CD4-positive, alpha-beta memory T cell (primary cell): ENCODE data around the gene SLC25A29. TPM values are rescaled to one million over a fixed set of nuclear protein-coding genes. Genes with fewer than 3 reads are reported as not detected.

ENCODE experiments used
- CTCF ChIA-PET: fragments of 350-600 bp; sonication (Branson Sonifier 250); formaldehyde crosslinking; loops from one replicate; lab custom pipeline; 2021; ENCODE audit warnings: inconsistent platforms; ENCODE audit not compliant: partially characterized antibody; lab: Charles Lee
- POLR2A ChIA-PET: fragments of 350-600 bp; sonication (Branson Sonifier 250); formaldehyde crosslinking; loops from one replicate; lab custom pipeline; 2021; ENCODE audit not compliant: partially characterized antibody; lab: Charles Lee
- DNase-seq, 5 donors: peaks; one replicate each; pipeline versions ENCODE4 v3.0.0 to v3.0.0-alpha.2; 2020 to 2022; ENCODE audit warnings: mixed read lengths in 1 of 5
- H3K27ac ChIP-seq: one replicate; pipeline ENCODE4 v1.7.0; 2013; ENCODE audit warnings: low read depth, low read length
- H3K27me3 ChIP-seq: 2 replicates; pipeline ENCODE4 v1.7.0; 2013; ENCODE audit warnings: mild to moderate bottlenecking, low read length, moderate library complexity; ENCODE audit not compliant: insufficient read depth
- H3K36me3 ChIP-seq: 2 replicates; pipeline ENCODE4 v1.7.0; 2013; ENCODE audit warnings: mild to moderate bottlenecking, low read length, moderate library complexity; ENCODE audit not compliant: insufficient read depth
- H3K4me1 ChIP-seq: 2 replicates; pipeline ENCODE4 v1.7.0; 2013; ENCODE audit warnings: mild to moderate bottlenecking, low read length, moderate library complexity; ENCODE audit not compliant: insufficient read depth
- H3K4me3 ChIP-seq, 2 donors: one replicate each; pipeline ENCODE4 v1.7.0; 2013; ENCODE audit warnings: low read length in 2 of 2, mild to moderate bottlenecking in 1 of 2
- H3K9me3 ChIP-seq, 2 donors: one replicate each; pipeline ENCODE4 v1.7.0; 2013; ENCODE audit warnings: low read length in 2 of 2, control low read depth in 1 of 2; ENCODE audit not compliant: control insufficient read depth in 1 of 2
- H3K27ac Mint-ChIP-seq, 7 donors: one replicate each; pipeline ENCODE4 v1.8.0; 2020 to 2021; ENCODE audit warnings: mixed read lengths in 7 of 7, mild to moderate bottlenecking in 6 of 7, inconsistent platforms in 3 of 7, moderate library complexity in 3 of 7
- H3K27me3 Mint-ChIP-seq, 2 donors: one replicate each; pipeline ENCODE4 v1.8.0; 2020 to 2021; ENCODE audit warnings: mixed read lengths in 2 of 2
- H3K36me3 Mint-ChIP-seq, 2 donors: one replicate each; pipeline ENCODE4 v1.8.0; 2020 to 2021; ENCODE audit warnings: mixed read lengths in 2 of 2, inconsistent platforms in 1 of 2, mild to moderate bottlenecking in 1 of 2
- H3K4me1 Mint-ChIP-seq, 4 donors: one replicate each; pipeline ENCODE4 v1.8.0; 2020 to 2021; ENCODE audit warnings: mixed read lengths in 4 of 4, mild to moderate bottlenecking in 1 of 4
- H3K4me3 Mint-ChIP-seq, 8 donors: one replicate each; pipeline ENCODE4 v1.8.0; 2020 to 2021; ENCODE audit warnings: mixed read lengths in 8 of 8, mild to moderate bottlenecking in 7 of 8, moderate library complexity in 6 of 8, inconsistent platforms in 3 of 8
- H3K9me3 Mint-ChIP-seq, 8 donors: one replicate each; pipeline ENCODE4 v1.8.0; 2020 to 2021; ENCODE audit warnings: mixed read lengths in 8 of 8, mild to moderate bottlenecking in 5 of 8, inconsistent platforms in 3 of 8, moderate library complexity in 1 of 8
- intact Hi-C: fragments of 100-400 bp; cut with micrococcal nuclease; formaldehyde crosslinking; loops from one replicate; pipeline ENCODE4 v1.15.1; 2023
- polyA plus RNA-seq, 2 donors: library from polyadenylated mRNA; unstranded; fragments of 300-500 nt; fragmentation: Illumina TruSeq; gene quantifications; one replicate each; pipeline ENCODE4 v1.2.3, GENCODE V29; 2021
- total RNA-seq, 2 experiments: library from RNA; stranded (reverse); gene quantifications; one replicate each; pipeline ENCODE4 v1.2.3, GENCODE V29; 2021

The SLC25A29 gene
- total and polyA plus RNA-seq, 4 experiments from 2014 or later, result 0.08 to 8.1 (median 4.7) TPM

GRCh38 chr14:100282766-100283419 is 23.4 kb downstream of the SLC25A29 start:
- no peak for DNase-seq
- Mint-ChIP-seq H3K27ac (peak overlapping the region in 4 of 7 donors; percentile 33 to 71 (median 58)), H3K27me3 (no peaks in the 10 kb centered on the region), H3K4me3 (peak overlapping the region in 4 of 8 donors; percentile 17 to 59 (median 44)), H3K36me3 (peaks cover 0 to 24% of the 10 kb centered on the region in 2 donors), H3K4me1 (peaks cover 15 to 35% (median 22%) of the 10 kb centered on the region in 4 donors), H3K9me3 (peaks cover 0 to 2% (median 0%) of the 10 kb centered on the region in 8 donors)
- H3K4me3 ChIP-seq, result no peak overlapping the region
- peaks cover 18% of the 10 kb centered on the region for H3K4me1 ChIP-seq
- no peaks in the 10 kb centered on the region for H3K27me3 ChIP-seq
- ChIA-PET POLR2A (interaction anchor here (0.6 to 1.2 kb wide), 3 partner anchors 19 to 218 kb away, joined by 3 read pairs; partner anchors contain the start of gene EVL), CTCF (interaction anchor here (0.6 to 4.8 kb wide), 9 partner anchors 9 to 380 kb away, joined by 3 to 38 read pairs (median 4); no protein-coding TSS in a partner anchor)
- no peaks in the 10 kb centered on the region for H3K9me3 ChIP-seq
- no peak overlapping the region for H3K27ac ChIP-seq
- H3K36me3 ChIP-seq, result peaks cover 3% of the 10 kb centered on the region
- intact Hi-C loops, result no loop called here

GRCh38 chr14:100282083-100282350 is 24.2 kb downstream of the SLC25A29 start:
- DNase-seq, result no peak
- Histone ChIP-seq H3K9me3 (no peaks in the 10 kb centered on the region), H3K36me3 (peaks cover 8% of the 10 kb centered on the region), H3K27ac (no peak overlapping the region), H3K4me3 (no peak overlapping the region), H3K4me1 (peaks cover 18% of the 10 kb centered on the region), H3K27me3 (no peaks in the 10 kb centered on the region)
- POLR2A ChIA-PET, result no interaction called here
- CTCF ChIA-PET, result interaction anchor here (1.1 to 2.1 kb wide), 3 partner anchors 13 to 89 kb away, joined by 3 to 5 read pairs (median 5); no protein-coding TSS in a partner anchor
- intact Hi-C loops, result no loop called here
- peaks cover 0 to 2% (median 0%) of the 10 kb centered on the region in 8 donors for H3K9me3 Mint-ChIP-seq
- H3K27ac Mint-ChIP-seq, result peak overlapping the region in 3 of 7 donors; percentile 17 to 71 (median 33)
- no peaks in the 10 kb centered on the region for H3K27me3 Mint-ChIP-seq
- no peak overlapping the region for H3K4me3 Mint-ChIP-seq
- H3K36me3 Mint-ChIP-seq, result peaks cover 0 to 32% of the 10 kb centered on the region in 2 donors
- H3K4me1 Mint-ChIP-seq, result peaks cover 16 to 43% (median 26%) of the 10 kb centered on the region in 4 donors

GRCh38 chr14:100281286-100282082 is 24.8 kb downstream of the SLC25A29 start:
- H3K27me3 ChIP-seq, result no peaks in the 10 kb centered on the region
- no peak overlapping the region for H3K4me3 ChIP-seq
- peaks cover 18% of the 10 kb centered on the region for H3K4me1 ChIP-seq
- intact Hi-C loops, result no loop called here
- no peak overlapping the region for H3K4me3 Mint-ChIP-seq
- no peaks in the 10 kb centered on the region for H3K27me3 Mint-ChIP-seq
- no peaks in the 10 kb centered on the region for H3K9me3 ChIP-seq
- H3K36me3 ChIP-seq, result peaks cover 10% of the 10 kb centered on the region
- H3K4me1 Mint-ChIP-seq, result peaks cover 17 to 48% (median 26%) of the 10 kb centered on the region in 4 donors
- peak overlapping the region in 3 of 7 donors; percentile 12 to 55 (median 22) for H3K27ac Mint-ChIP-seq
- no peak for DNase-seq
- POLR2A ChIA-PET, result no interaction called here
- peaks cover 0 to 2% (median 0%) of the 10 kb centered on the region in 8 donors for H3K9me3 Mint-ChIP-seq
- CTCF ChIA-PET, result interaction anchor here (1.0 to 2.1 kb wide), 2 partner anchors 20 to 89 kb away, joined by 3 to 5 read pairs; no protein-coding TSS in a partner anchor
- peaks cover 0 to 35% of the 10 kb centered on the region in 2 donors for H3K36me3 Mint-ChIP-seq
- H3K27ac ChIP-seq, result no peak overlapping the region

- peaks cover 19% of the 10 kb centered on the region for H3K4me1 ChIP-seq
- peaks cover 0 to 46% of the 10 kb centered on the region in 2 donors for H3K36me3 Mint-ChIP-seq
- intact Hi-C loops, result no loop called here
- no peak overlapping the region for H3K4me3 ChIP-seq
- no peak for DNase-seq
- CTCF ChIA-PET, result interaction anchor here (1.1 to 1.5 kb wide), 2 partner anchors 8 to 87 kb away, joined by 3 to 4 read pairs; no protein-coding TSS in a partner anchor
- H3K36me3 ChIP-seq, result peaks cover 24% of the 10 kb centered on the region
- POLR2A ChIA-PET, result no interaction called here
- peak overlapping the region in 4 of 7 donors; percentile 47 to 64 (median 59) for H3K27ac Mint-ChIP-seq
- H3K9me3 ChIP-seq, result no peaks in the 10 kb centered on the region
- peaks cover 30 to 60% (median 37%) of the 10 kb centered on the region in 4 donors for H3K4me1 Mint-ChIP-seq
- H3K4me3 Mint-ChIP-seq, result no peak overlapping the region
- H3K9me3 Mint-ChIP-seq, result peaks cover 0 to 2% (median 0%) of the 10 kb centered on the region in 8 donors
- H3K27me3 Mint-ChIP-seq, result no peaks in the 10 kb centered on the region
- no peaks in the 10 kb centered on the region for H3K27me3 ChIP-seq
- no peak overlapping the region for H3K27ac ChIP-seq
These were observed 26.7 kb downstream of the SLC25A29 start for GRCh38 chr14:100279563-100279962.

GRCh38 chr14:100279133-100279532 is 27.1 kb downstream of the SLC25A29 start:
- H3K4me1 ChIP-seq, result peaks cover 21% of the 10 kb centered on the region
- intact Hi-C loops, result no loop called here
- H3K4me3 ChIP-seq, result no peak overlapping the region
- H3K4me3 Mint-ChIP-seq, result no peak overlapping the region
- ChIA-PET POLR2A (no interaction called here), CTCF (interaction anchor here (0.6 to 1.5 kb wide), 4 partner anchors 8 to 86 kb away, joined by 3 to 4 read pairs (median 3); no protein-coding TSS in a partner anchor)
- H3K27me3 ChIP-seq, result no peaks in the 10 kb centered on the region
- H3K36me3 Mint-ChIP-seq, result peaks cover 0 to 48% of the 10 kb centered on the region in 2 donors
- peaks cover 28% of the 10 kb centered on the region for H3K36me3 ChIP-seq
- H3K27me3 Mint-ChIP-seq, result no peaks in the 10 kb centered on the region
- no peak overlapping the region for H3K27ac ChIP-seq
- H3K27ac Mint-ChIP-seq, result peak overlapping the region in 4 of 7 donors; percentile 59 to 65 (median 63)
- no peak for DNase-seq
- H3K9me3 ChIP-seq, result no peaks in the 10 kb centered on the region
- H3K4me1 Mint-ChIP-seq, result peaks cover 34 to 61% (median 41%) of the 10 kb centered on the region in 4 donors
- peaks cover 0 to 2% (median 0%) of the 10 kb centered on the region in 8 donors for H3K9me3 Mint-ChIP-seq

GRCh38 chr14:100278702-100279101 is 27.5 kb downstream of the SLC25A29 start:
- Mint-ChIP-seq H3K4me3 (no peak overlapping the region), H3K9me3 (peaks cover 0 to 2% (median 0%) of the 10 kb centered on the region in 8 donors), H3K27ac (peak overlapping the region in 5 of 7 donors; percentile 37 to 65 (median 62)), H3K4me1 (peaks cover 35 to 64% (median 43%) of the 10 kb centered on the region in 4 donors), H3K36me3 (peaks cover 0 to 49% of the 10 kb centered on the region in 2 donors), H3K27me3 (no peaks in the 10 kb centered on the region)
- no peak overlapping the region for H3K4me3 ChIP-seq
- no peaks in the 10 kb centered on the region for H3K27me3 ChIP-seq
- ChIA-PET POLR2A (interaction anchor here (0.9 to 1.0 kb wide), 2 partner anchors 17 to 56 kb away, joined by 3 to 4 read pairs; no protein-coding TSS in a partner anchor), CTCF (interaction anchor here (0.6 to 1.5 kb wide), 4 partner anchors 9 to 86 kb away, joined by 3 to 4 read pairs (median 3); no protein-coding TSS in a partner anchor)
- no peaks in the 10 kb centered on the region for H3K9me3 ChIP-seq
- intact Hi-C loops, result no loop called here
- peaks cover 26% of the 10 kb centered on the region for H3K4me1 ChIP-seq
- no peak for DNase-seq
- H3K36me3 ChIP-seq, result peaks cover 29% of the 10 kb centered on the region
- H3K27ac ChIP-seq, result no peak overlapping the region
